ENCODE data around the gene COL12A1. TPM values are rescaled to one million over a fixed set of nuclear protein-coding genes. Genes with fewer than 3 reads are reported as not detected.

Gene COL12A1
- total and polyA plus RNA-seq, 5 donors from 2014 or later = 0.37 TPM; not detected in 4

GRCh38 chr6:75203721-75204120, 2.1 kb downstream of the COL12A1 start:
- no peak overlapping the region for H3K4me3 ChIP-seq (ENCODE audit: low read depth, low read length)
- H3K4me3 Mint-ChIP-seq = no peak overlapping the region
- no peak overlapping the region for H3K27ac Mint-ChIP-seq
- ATAC-seq (ENCODE audit: low read depth in 2 of 2) (no peak), DNase-seq (no peak)
- peaks cover 1 to 59% (median 30%) of the 10 kb centered on the region in 4 donors for H3K4me1 Mint-ChIP-seq
- peaks cover 28% of the 10 kb centered on the region for H3K27me3 ChIP-seq (ENCODE audit: control insufficient read depth, insufficient read depth, low read length)
- H3K27me3 Mint-ChIP-seq = peaks cover 94% of the 10 kb centered on the region
- H3K4me1 ChIP-seq (ENCODE audit: control insufficient read depth, insufficient read depth, low read length, poor library complexity, severe bottlenecking) = peaks cover 43% of the 10 kb centered on the region
- no peaks in the 10 kb centered on the region for H3K36me3 ChIP-seq (ENCODE audit: control insufficient read depth, insufficient read depth, low read length)
- H3K9me3 Mint-ChIP-seq = peaks cover 0 to 2% (median 0%) of the 10 kb centered on the region in 7 donors
- H3K36me3 Mint-ChIP-seq = no peaks in the 10 kb centered on the region
- H3K9me3 ChIP-seq (ENCODE audit: control insufficient read depth in 2 of 2, low read length in 2 of 2) = no peaks in the 10 kb centered on the region
- H3K27ac ChIP-seq (ENCODE audit: insufficient read depth, low read length, poor library complexity, severe bottlenecking) = no peak overlapping the region

GRCh38 chr6:75202676-75203131, 3.1 kb downstream of the COL12A1 start:
- Histone ChIP-seq H3K4me3 (ENCODE audit: low read depth, low read length) (no peak overlapping the region), H3K27me3 (ENCODE audit: control insufficient read depth, insufficient read depth, low read length) (peaks cover 25% of the 10 kb centered on the region), H3K9me3 (ENCODE audit: control insufficient read depth in 2 of 2, low read length in 2 of 2) (no peaks in the 10 kb centered on the region), H3K4me1 (ENCODE audit: control insufficient read depth, insufficient read depth, low read length, poor library complexity, severe bottlenecking) (peaks cover 33% of the 10 kb centered on the region), H3K27ac (ENCODE audit: insufficient read depth, low read length, poor library complexity, severe bottlenecking) (no peak overlapping the region), H3K36me3 (ENCODE audit: control insufficient read depth, insufficient read depth, low read length) (no peaks in the 10 kb centered on the region)
- Mint-ChIP-seq H3K27me3 (peaks cover 87% of the 10 kb centered on the region), H3K4me3 (no peak overlapping the region), H3K4me1 (peaks cover 0 to 50% (median 24%) of the 10 kb centered on the region in 4 donors), H3K9me3 (peaks cover 0 to 2% (median 0%) of the 10 kb centered on the region in 7 donors), H3K27ac (no peak overlapping the region), H3K36me3 (no peaks in the 10 kb centered on the region)
- DNase-seq (no peak), ATAC-seq (ENCODE audit: low read depth in 2 of 2) (no peak)

- no peaks in the 10 kb centered on the region for H3K36me3 ChIP-seq (ENCODE audit: control insufficient read depth, insufficient read depth, low read length)
- H3K36me3 Mint-ChIP-seq = no peaks in the 10 kb centered on the region
- peaks cover 0 to 44% (median 21%) of the 10 kb centered on the region in 4 donors for H3K4me1 Mint-ChIP-seq
- ATAC-seq (ENCODE audit: low read depth in 2 of 2) = no peak
- H3K27ac ChIP-seq (ENCODE audit: insufficient read depth, low read length, poor library complexity, severe bottlenecking) = no peak overlapping the region
- peaks cover 29% of the 10 kb centered on the region for H3K4me1 ChIP-seq (ENCODE audit: control insufficient read depth, insufficient read depth, low read length, poor library complexity, severe bottlenecking)
- no peaks in the 10 kb centered on the region for H3K9me3 ChIP-seq (ENCODE audit: control insufficient read depth in 2 of 2, low read length in 2 of 2)
- peaks cover 81% of the 10 kb centered on the region for H3K27me3 Mint-ChIP-seq
- no peak overlapping the region for H3K4me3 ChIP-seq (ENCODE audit: low read depth, low read length)
- peak overlapping the region in 2 of 4 donors; percentile 43 to 53 for H3K4me3 Mint-ChIP-seq
- peaks cover 21% of the 10 kb centered on the region for H3K27me3 ChIP-seq (ENCODE audit: control insufficient read depth, insufficient read depth, low read length)
- H3K27ac Mint-ChIP-seq = no peak overlapping the region
- no peak for DNase-seq
- peaks cover 0 to 2% (median 0%) of the 10 kb centered on the region in 7 donors for H3K9me3 Mint-ChIP-seq
These were observed 3.8 kb downstream of the COL12A1 start for GRCh38 chr6:75201901-75202672.

- Histone ChIP-seq H3K4me1 (ENCODE audit: control insufficient read depth, insufficient read depth, low read length, poor library complexity, severe bottlenecking) (peaks cover 19% of the 10 kb centered on the region), H3K4me3 (ENCODE audit: low read depth, low read length) (no peak overlapping the region), H3K9me3 (ENCODE audit: control insufficient read depth in 2 of 2, low read length in 2 of 2) (no peaks in the 10 kb centered on the region), H3K27me3 (ENCODE audit: control insufficient read depth, insufficient read depth, low read length) (peaks cover 18% of the 10 kb centered on the region), H3K36me3 (ENCODE audit: control insufficient read depth, insufficient read depth, low read length) (no peaks in the 10 kb centered on the region), H3K27ac (ENCODE audit: insufficient read depth, low read length, poor library complexity, severe bottlenecking) (no peak overlapping the region)
- Mint-ChIP-seq H3K9me3 (peaks cover 0 to 1% (median 0%) of the 10 kb centered on the region in 7 donors), H3K27me3 (peaks cover 70% of the 10 kb centered on the region), H3K27ac (no peak overlapping the region), H3K4me1 (peaks cover 0 to 34% (median 14%) of the 10 kb centered on the region in 4 donors), H3K4me3 (no peak overlapping the region), H3K36me3 (no peaks in the 10 kb centered on the region)
- DNase-seq = no peak
- ATAC-seq (ENCODE audit: low read depth in 2 of 2) = no peak
These were observed 4.8 kb downstream of the COL12A1 start for GRCh38 chr6:75201021-75201420.

GRCh38 chr6:75199889-75200288, 6.0 kb downstream of the COL12A1 start:
- Mint-ChIP-seq H3K27me3 (peaks cover 59% of the 10 kb centered on the region), H3K36me3 (no peaks in the 10 kb centered on the region), H3K27ac (no peak overlapping the region), H3K9me3 (no peaks in the 10 kb centered on the region), H3K4me1 (peaks cover 0 to 23% (median 6%) of the 10 kb centered on the region in 4 donors), H3K4me3 (no peak overlapping the region)
- Histone ChIP-seq H3K27ac (ENCODE audit: insufficient read depth, low read length, poor library complexity, severe bottlenecking) (no peak overlapping the region), H3K27me3 (ENCODE audit: control insufficient read depth, insufficient read depth, low read length) (peaks cover 15% of the 10 kb centered on the region), H3K36me3 (ENCODE audit: control insufficient read depth, insufficient read depth, low read length) (no peaks in the 10 kb centered on the region), H3K4me3 (ENCODE audit: low read depth, low read length) (no peak overlapping the region), H3K9me3 (ENCODE audit: control insufficient read depth in 2 of 2, low read length in 2 of 2) (no peaks in the 10 kb centered on the region), H3K4me1 (ENCODE audit: control insufficient read depth, insufficient read depth, low read length, poor library complexity, severe bottlenecking) (peaks cover 7% of the 10 kb centered on the region)
- no peak for ATAC-seq (ENCODE audit: low read depth in 2 of 2)
- no peak for DNase-seq

- no peaks in the 10 kb centered on the region for H3K9me3 ChIP-seq (ENCODE audit: control insufficient read depth in 2 of 2, low read length in 2 of 2)
- no peak overlapping the region for H3K4me3 ChIP-seq (ENCODE audit: low read depth, low read length)
- no peaks in the 10 kb centered on the region for H3K36me3 ChIP-seq (ENCODE audit: control insufficient read depth, insufficient read depth, low read length)
- H3K4me1 ChIP-seq (ENCODE audit: control insufficient read depth, insufficient read depth, low read length, poor library complexity, severe bottlenecking) = no peaks in the 10 kb centered on the region
- Mint-ChIP-seq H3K27me3 (peaks cover 22% of the 10 kb centered on the region), H3K27ac (no peak overlapping the region), H3K9me3 (no peaks in the 10 kb centered on the region), H3K4me3 (no peak overlapping the region), H3K36me3 (no peaks in the 10 kb centered on the region), H3K4me1 (no peaks in the 10 kb centered on the region)
- no peak overlapping the region for H3K27ac ChIP-seq (ENCODE audit: insufficient read depth, low read length, poor library complexity, severe bottlenecking)
- no peak for DNase-seq
- no peak for ATAC-seq (ENCODE audit: low read depth in 2 of 2)
- H3K27me3 ChIP-seq (ENCODE audit: control insufficient read depth, insufficient read depth, low read length) = peaks cover 2% of the 10 kb centered on the region
These were observed 9.7 kb downstream of the COL12A1 start for GRCh38 chr6:75196081-75196687.

- Mint-ChIP-seq H3K4me3 (no peak overlapping the region), H3K27ac (no peak overlapping the region), H3K4me1 (no peaks in the 10 kb centered on the region)
These were observed 17.5 kb downstream of the COL12A1 start for GRCh38 chr6:75188221-75188925.

More at GRCh38 chr6:75188221-75188925, 17.5 kb downstream of the COL12A1 start:
- ATAC-seq (ENCODE audit: low read depth in 2 of 2) (no peak), DNase-seq (no peak)
- H3K9me3 Mint-ChIP-seq = peaks cover 0 to 4% (median 0%) of the 10 kb centered on the region in 7 donors
- no peaks in the 10 kb centered on the region for H3K4me1 ChIP-seq (ENCODE audit: control insufficient read depth, insufficient read depth, low read length, poor library complexity, severe bottlenecking)
- peaks cover 7% of the 10 kb centered on the region for H3K27me3 ChIP-seq (ENCODE audit: control insufficient read depth, insufficient read depth, low read length)
- no peaks in the 10 kb centered on the region for H3K36me3 Mint-ChIP-seq
- no peaks in the 10 kb centered on the region for H3K36me3 ChIP-seq (ENCODE audit: control insufficient read depth, insufficient read depth, low read length)
- H3K27ac ChIP-seq (ENCODE audit: insufficient read depth, low read length, poor library complexity, severe bottlenecking) = no peak overlapping the region
- peaks cover 11% of the 10 kb centered on the region for H3K27me3 Mint-ChIP-seq
- no peaks in the 10 kb centered on the region for H3K9me3 ChIP-seq (ENCODE audit: control insufficient read depth in 2 of 2, low read length in 2 of 2)
- H3K4me3 ChIP-seq (ENCODE audit: low read depth, low read length) = no peak overlapping the region

Data from CD4-positive, CD25-positive, alpha-beta regulatory T cell (primary cell).